K562 (cell line): ENCODE results near the gene UBFD1. TPM values are rescaled to one million over a fixed set of nuclear protein-coding genes. Genes with fewer than 3 reads are reported as not detected.
A peak's percentile ranks its signal among the peaks of the same experiment; 100 is the strongest.

ENCODE experiments used
- ETV5 ChIP-seq: sonication (generic); formaldehyde crosslinking; IDR thresholded peaks from 2 replicates; pipeline ENCODE4 v1.4.0; 2020; ENCODE audit warnings: low read depth, mild to moderate bottlenecking, missing genetic modification reagents
- MAZ ChIP-seq, 2 experiments: fragments of 450-650 bp in 1 of 2; sonication (generic) in 1 of 2; formaldehyde crosslinking; IDR thresholded peaks in 1 of 2; conservative IDR thresholded peaks in 1 of 2; 2 replicates each; pipeline versions ENCODE4 v1.4.0 to v1.5.0; 2020; ENCODE audit warnings: mild to moderate bottlenecking in 1 of 2, missing genetic modification reagents in 1 of 2
- MTA3 ChIP-seq: fragments of 450-650 bp; formaldehyde crosslinking; IDR thresholded peaks from 2 replicates; pipeline ENCODE4 v1.6.1; 2017; ENCODE audit warnings: mild to moderate bottlenecking, borderline replicate concordance
- SAP30 ChIP-seq: fragments of 200-600 bp; sonication (generic); IDR thresholded peaks from 2 replicates; pipeline ENCODE4 v1.6.1; 2012; ENCODE audit warnings: borderline replicate concordance, low read depth, mild to moderate bottlenecking, moderate library complexity, low read length, control low read depth, inconsistent platforms; ENCODE audit not compliant: insufficient read depth, poor library complexity, severe bottlenecking
- SMARCB1 ChIP-seq: IDR thresholded peaks from 2 replicates; pipeline ENCODE4 v1.6.1; 2011; ENCODE audit warnings: improper control_type of control experiment, low read depth; ENCODE audit not compliant: insufficient read length
- XRCC3 ChIP-seq: fragments of 450-650 bp; IDR thresholded peaks from 2 replicates; pipeline ENCODE4 v1.6.1; 2017; ENCODE audit warnings: mild to moderate bottlenecking, moderate library complexity
- ZNF224 ChIP-seq: sonication (generic); formaldehyde crosslinking; IDR thresholded peaks from 2 replicates; pipeline ENCODE4 v1.8.0; 2022; ENCODE audit warnings: mild to moderate bottlenecking, missing genetic modification reagents
- ZNF407 ChIP-seq: fragments of 450-650 bp; IDR thresholded peaks from 2 replicates; pipeline ENCODE4 v1.6.1; 2016; ENCODE audit warnings: low read depth
- ZNF449 ChIP-seq: fragments of 250-450 bp; sonication (Bioruptor Pico); IDR thresholded peaks from 2 replicates; pipeline ENCODE4 v1.8.0; 2022; ENCODE audit warnings: moderate library complexity, mild to moderate bottlenecking, inconsistent platforms
- ZNF586 ChIP-seq: fragments of 450-650 bp; formaldehyde crosslinking; conservative IDR thresholded peaks from 2 replicates; pipeline ENCODE4 v1.4.0; 2020; ENCODE audit warnings: mild to moderate bottlenecking, moderate library complexity
- polyA plus RNA-seq, 8 experiments: library from polyadenylated mRNA; depleted of rRNA in 4 of 8; stranded (reverse) in 5 of 8; unstranded in 3 of 8; fragments of >200 nt; fragmentation: Nextera tagmentation in 2 of 8; fragmentation: Illumina TruSeq in 1 of 8; extraction: Ambion mirVana in 2 of 8; extraction: Trizol in 1 of 8; gene quantifications; 2 replicates each; pipeline versions ENCODE4 v1.2.1 to v1.2.3, GENCODE V29; 2011 to 2014; ENCODE audit warnings: inconsistent platforms in 1 of 8, missing spikeins in 1 of 8
- total RNA-seq, 7 experiments: library from RNA; depleted of rRNA in 6 of 7; stranded (reverse); fragments of >200 nt in 6 of 7; fragmentation: Illumina TruSeq in 2 of 7; extraction: Trizol in 2 of 7; gene quantifications; 2 replicates each; pipeline versions ENCODE4 v1.2.1 to v1.2.3, GENCODE V29; 2011 to 2021; ENCODE audit warnings: low replicate concordance in 1 of 7
- TF ChIP-seq, protein P1 (sequence below): fragments of 250-450 bp; sonication (Bioruptor Pico); IDR thresholded peaks from 2 replicates; pipeline ENCODE4 v1.5.0; 2021; ENCODE audit warnings: mild to moderate bottlenecking, borderline replicate concordance

UBFD1 gene
- total and polyA plus RNA-seq, 9 of the 15 experiments (the other 6 are each of a cell fraction or from before 2014, with no cell fraction given), result 10.7 to 66.2 (median 34.0) TPM

GRCh38 chr16:23597003-23597756 is 39.7 kb downstream of the UBFD1 start (continued):
- TF ChIP-seq SAP30 (peak; percentile 26), MAZ (CRISPR knock-in tag; conservative IDR thresholded peaks at IDR 0.05 in 1 of 2, IDR thresholded peaks at IDR 0.05 in 1 of 2) (peak; percentile 36 to 99; a peak in 3 of 4 replicates), ETV5 (CRISPR knock-in tag) (0 out of 2 replicates have a peak, but pooled peaks have one; percentile 67), ZNF224 (CRISPR knock-in tag) (no peak), ZNF407 (no peak), XRCC3 (no peak), SMARCB1 (no peak), ZNF449 (CRISPR knock-in tag) (peak; percentile 99), ZNF586 (CRISPR knock-in tag) (peak; percentile 92; the same call in 1 of the 2 replicates), MTA3 (peak; percentile 88; the same call in 1 of the 2 replicates)
- TF ChIP-seq, protein P1, sequence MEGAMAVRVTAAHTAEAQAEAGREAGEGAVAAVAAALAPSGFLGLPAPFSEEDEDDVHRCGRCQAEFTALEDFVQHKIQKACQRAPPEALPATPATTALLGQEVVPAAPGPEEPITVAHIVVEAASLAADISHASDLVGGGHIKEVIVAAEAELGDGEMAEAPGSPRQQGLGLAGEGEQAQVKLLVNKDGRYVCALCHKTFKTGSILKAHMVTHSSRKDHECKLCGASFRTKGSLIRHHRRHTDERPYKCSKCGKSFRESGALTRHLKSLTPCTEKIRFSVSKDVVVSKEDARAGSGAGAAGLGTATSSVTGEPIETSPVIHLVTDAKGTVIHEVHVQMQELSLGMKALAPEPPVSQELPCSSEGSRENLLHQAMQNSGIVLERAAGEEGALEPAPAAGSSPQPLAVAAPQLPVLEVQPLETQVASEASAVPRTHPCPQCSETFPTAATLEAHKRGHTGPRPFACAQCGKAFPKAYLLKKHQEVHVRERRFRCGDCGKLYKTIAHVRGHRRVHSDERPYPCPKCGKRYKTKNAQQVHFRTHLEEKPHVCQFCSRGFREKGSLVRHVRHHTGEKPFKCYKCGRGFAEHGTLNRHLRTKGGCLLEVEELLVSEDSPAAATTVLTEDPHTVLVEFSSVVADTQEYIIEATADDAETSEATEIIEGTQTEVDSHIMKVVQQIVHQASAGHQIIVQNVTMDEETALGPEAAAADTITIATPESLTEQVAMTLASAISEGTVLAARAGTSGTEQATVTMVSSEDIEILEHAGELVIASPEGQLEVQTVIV, result peak; percentile 87; the same call in 1 of the 2 replicates
